Glomerular visceral epithelial cell (primary cell): ENCODE data around the gene OR2F1.
"Not testable (repeated sequence)": the region's sequence is repeated elsewhere in the genome, so short reads cannot be mapped to it uniquely, and the experiment has no call there.

ENCODE experiments used
- DNase-seq: peaks from one replicate; pipeline ENCODE4 v3.0.0-alpha.2; 2016; ENCODE audit errors: extremely low spot score

Gene OR2F1

DNA sequence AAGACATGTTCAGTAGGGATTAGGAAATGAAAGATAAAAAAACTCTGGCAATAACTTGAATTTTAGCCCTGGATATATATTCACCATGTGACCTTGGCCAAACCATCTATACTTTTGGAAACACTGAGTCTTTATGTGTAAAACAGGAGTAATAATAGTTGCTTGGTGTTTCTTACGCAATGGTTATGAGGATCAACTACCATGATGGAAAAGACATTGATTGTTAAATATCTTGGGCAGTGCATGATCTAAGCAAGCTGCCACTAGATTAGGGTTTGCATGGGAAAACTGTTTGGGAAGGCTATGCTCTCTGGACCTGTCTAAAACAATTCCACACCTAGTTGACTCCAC lies 52.0 kb downstream of the OR2F1 start:
- no peak for DNase-seq

- DNase-seq, result no peak
These were observed 54.7 kb downstream of the OR2F1 start for GRCh38 chr7:144009361-144009760.

GRCh38 chr7:144010061-144010460 lies 55.4 kb downstream of the OR2F1 start:
- DNase-seq, result not testable (repeated sequence)

- not testable (repeated sequence) for DNase-seq
These were observed 56.2 kb downstream of the OR2F1 start for GRCh38 chr7:144010821-144011220.

- DNase-seq, result no peak
These were observed 57.0 kb downstream of the OR2F1 start for GRCh38 chr7:144011458-144012230.
